HG03432 (cell line): ENCODE results near the gene CREB5.

Experiments
- ATAC-seq: cut with Tn5 transposase; IDR thresholded peaks from one replicate; pipeline ENCODE4 v1.9.1; 2021; ENCODE audit warnings: mild to moderate bottlenecking, moderate library complexity; ENCODE audit not compliant: unreplicated experiment

CREB5 gene

GRCh38 chr7:28700790-28701203 is 288.5 kb downstream of the CREB5 start:
- ATAC-seq: no peak

- ATAC-seq: no peak
Measured at GRCh38 chr7:28701731-28702130, 289.4 kb downstream of the CREB5 start.

- ATAC-seq: no peak
Measured at GRCh38 chr7:28702171-28702570, 289.9 kb downstream of the CREB5 start.

GRCh38 chr7:28703037-28703765 is 290.9 kb downstream of the CREB5 start:
- ATAC-seq: no peak

- no peak for ATAC-seq
Measured at GRCh38 chr7:28704706-28705105, 292.4 kb downstream of the CREB5 start.

GRCh38 chr7:28705350-28705749 is 293.0 kb downstream of the CREB5 start:
- ATAC-seq: peak; percentile 95

GRCh38 chr7:28706584-28706983 is 294.3 kb downstream of the CREB5 start:
- no peak for ATAC-seq

GRCh38 chr7:28707291-28707690 is 295.0 kb downstream of the CREB5 start:
- no peak for ATAC-seq

- no peak for ATAC-seq
Measured at GRCh38 chr7:28708033-28708951, 296.0 kb downstream of the CREB5 start.

GRCh38 chr7:28709748-28710147 is 297.4 kb downstream of the CREB5 start:
- ATAC-seq: no peak

- ATAC-seq: no peak
Measured at GRCh38 chr7:28711114-28711513, 298.8 kb downstream of the CREB5 start.

GRCh38 chr7:28714459-28715120 is 302.3 kb downstream of the CREB5 start:
- no peak for ATAC-seq

- ATAC-seq: no peak
Measured at GRCh38 chr7:28717445-28718054, 305.2 kb downstream of the CREB5 start.

- no peak for ATAC-seq
Measured at GRCh38 chr7:28718055-28718481, 305.8 kb downstream of the CREB5 start.

- no peak for ATAC-seq
Measured at GRCh38 chr7:28718545-28718944, 306.2 kb downstream of the CREB5 start.

- ATAC-seq: no peak
Measured at GRCh38 chr7:28722684-28723083, 310.4 kb downstream of the CREB5 start.

- no peak for ATAC-seq
Measured at GRCh38 chr7:28723336-28723735, 311.0 kb downstream of the CREB5 start.

- no peak for ATAC-seq
Measured at GRCh38 chr7:28724563-28724962, 312.2 kb downstream of the CREB5 start.

GRCh38 chr7:28725045-28725642 is 312.8 kb downstream of the CREB5 start:
- ATAC-seq: no peak

- no peak for ATAC-seq
Measured at GRCh38 chr7:28725911-28726310, 313.6 kb downstream of the CREB5 start.

- ATAC-seq: no peak
Measured at GRCh38 chr7:28726555-28726954, 314.2 kb downstream of the CREB5 start.
